HepG2 (cell line): ENCODE data around the gene ANKIB1. TPM values are rescaled to one million over a fixed set of nuclear protein-coding genes. Genes with fewer than 3 reads are reported as not detected.
A peak's percentile ranks its signal among the peaks of the same experiment; 100 is the strongest.

Source experiments
- ATAC-seq: fragments of 200-7000 bp; cut with Tn5 transposase; 3 replicates; pipeline ENCODE4 v1.9.1; 2020; ENCODE audit warnings: mild to moderate bottlenecking, moderate library complexity
- BruUV-seq: library from RNA; stranded (reverse); fragments of 400-500 nt; replicated peaks from 2 replicates; lab custom pipeline; 2021; lab: Mats Ljungman, UMichigan
- CTCF ChIA-PET: fragments of 300-600 bp; formaldehyde crosslinking; extraction: SDS; loops from one replicate; lab custom pipeline; 2021; ENCODE audit warnings: low total read pairs, inconsistent platforms, low intra/inter-chr PET ratio; lab: Yijun Ruan, JAX
- POLR2A ChIA-PET: fragments of 350-600 bp; sonication (Branson Sonifier 250); formaldehyde crosslinking; loops from one replicate; lab custom pipeline; 2020; ENCODE audit warnings: antibody characterized with exemption, inconsistent platforms; lab: Yijun Ruan, JAX
- DNase-seq: peaks from one replicate; pipeline ENCODE4 v3.0.0-alpha.2; 2015; ENCODE audit warnings: low spot score
- FAIRE-seq: peaks from 3 replicates; lab custom pipeline; 2011; peaks lifted over from hg19 to GRCh38; lab: Jason Lieb, UNC
- H2AFZ ChIP-seq: one replicate; pipeline ENCODE4 v1.6.1; 2011; ENCODE audit warnings: low read length, inconsistent platforms
- H3K27ac ChIP-seq: fragments of 300-600 bp; 3 replicates; pipeline ENCODE4 v1.8.0; 2011; ENCODE audit warnings: mixed run types, mild to moderate bottlenecking, mixed read lengths, low read length, inconsistent platforms; ENCODE audit not compliant: insufficient read depth; ENCODE audit errors: extremely low read length
- H3K27me3 ChIP-seq, 2 experiments: fragments of 200-600 bp in 1 of 2; 2 replicates in 1 of 2; 3 replicates in 1 of 2; pipeline versions ENCODE4 v1.6.0 to v1.8.0; 2011; ENCODE audit warnings: low read length in 2 of 2, mild to moderate bottlenecking in 2 of 2, moderate library complexity in 2 of 2, inconsistent platforms in 1 of 2; ENCODE audit not compliant: insufficient read depth in 2 of 2, control insufficient read depth in 1 of 2
- H3K36me3 ChIP-seq, 2 experiments: fragments of 200-600 bp in 1 of 2; replicated peaks in 1 of 2; 2 replicates in 1 of 2; 3 replicates in 1 of 2; pipeline versions ENCODE4 v1.5.1 to v1.8.0; 2011; ENCODE audit warnings: low read length in 2 of 2, inconsistent platforms in 1 of 2; ENCODE audit not compliant: insufficient read depth in 2 of 2, control insufficient read depth in 1 of 2
- H3K4me1 ChIP-seq: 2 replicates; pipeline ENCODE4 v1.5.1; 2012; ENCODE audit warnings: low read length, inconsistent platforms; ENCODE audit not compliant: insufficient read depth
- H3K4me2 ChIP-seq: 2 replicates; pipeline ENCODE4 v1.6.0; 2011; ENCODE audit warnings: low read depth, low read length, inconsistent platforms
- H3K4me3 ChIP-seq, 3 experiments: fragments of 200-600 bp in 1 of 3; sonication (generic), shearing (Covaris generic) in 1 of 3; replicated peaks in 1 of 3; 2 replicates each; pipeline ENCODE4 v1.5.1; 2011 to 2016; ENCODE audit warnings: low read length in 3 of 3, inconsistent platforms in 2 of 3, low read depth in 2 of 3, mild to moderate bottlenecking in 2 of 3, control low read depth in 1 of 3, mixed read lengths in 1 of 3; ENCODE audit not compliant: insufficient read depth in 1 of 3
- H3K79me2 ChIP-seq: one replicate; pipeline ENCODE4 v1.6.1; 2011; ENCODE audit warnings: low read length, inconsistent platforms; ENCODE audit not compliant: insufficient read depth
- H3K9ac ChIP-seq: 2 replicates; pipeline ENCODE4 v1.6.0; 2011; ENCODE audit warnings: mild to moderate bottlenecking, low read depth, low read length, inconsistent platforms; ENCODE audit not compliant: insufficient read depth
- H3K9me3 ChIP-seq: 2 replicates; pipeline ENCODE4 v1.5.1; 2012; ENCODE audit warnings: mild to moderate bottlenecking, low read length
- H4K20me1 ChIP-seq: 2 replicates; pipeline ENCODE4 v1.6.0; 2011; ENCODE audit warnings: inconsistent platforms, mild to moderate bottlenecking, low read length, moderate library complexity; ENCODE audit not compliant: insufficient read depth
- ATF7 ChIP-seq, 2 experiments: fragments of 450-650 bp in 1 of 2; sonication (generic) in 1 of 2; formaldehyde crosslinking in 1 of 2; IDR thresholded peaks; 2 replicates each; pipeline versions ENCODE4 v1.4.0 to v1.6.1; 2016 to 2020; ENCODE audit warnings: antibody characterized with exemption in 1 of 2, mild to moderate bottlenecking in 1 of 2, missing genetic modification reagents in 1 of 2
- BHLHE40 ChIP-seq: IDR thresholded peaks from 2 replicates; pipeline ENCODE4 v1.6.1; 2011; ENCODE audit warnings: low read length, improper control_type of control experiment
- HNF4G ChIP-seq, 2 experiments: sonication (generic) in 1 of 2; formaldehyde crosslinking in 1 of 2; IDR thresholded peaks; 2 replicates each; pipeline versions ENCODE4 v1.4.0 to v1.6.1; 2011 to 2020; ENCODE audit warnings: borderline replicate concordance in 2 of 2, low read depth in 2 of 2, mild to moderate bottlenecking in 2 of 2, low read length in 1 of 2, missing genetic modification reagents in 1 of 2, moderate library complexity in 1 of 2
- NBN ChIP-seq: fragments of 450-650 bp; conservative IDR thresholded peaks from 2 replicates; pipeline ENCODE4 v1.6.1; 2017
- NPAS2 ChIP-seq: sonication (generic); formaldehyde crosslinking; IDR thresholded peaks from 2 replicates; pipeline ENCODE4 v1.8.0; 2022; ENCODE audit warnings: mild to moderate bottlenecking, missing genetic modification reagents, borderline replicate concordance
- PITX1 ChIP-seq: sonication (generic); formaldehyde crosslinking; IDR thresholded peaks from 2 replicates; pipeline ENCODE4 v1.5.1; 2020; ENCODE audit warnings: mild to moderate bottlenecking, missing genetic modification reagents
- RARG ChIP-seq: sonication (generic); formaldehyde crosslinking; IDR thresholded peaks from 2 replicates; pipeline ENCODE4 v1.4.0; 2020; ENCODE audit warnings: low read depth, mild to moderate bottlenecking, missing genetic modification reagents
- RBAK ChIP-seq: sonication (generic); formaldehyde crosslinking; IDR thresholded peaks from 2 replicates; pipeline ENCODE4 v1.5.1; 2020; ENCODE audit warnings: mild to moderate bottlenecking, missing genetic modification reagents
- SCMH1 ChIP-seq: sonication (generic); formaldehyde crosslinking; IDR thresholded peaks from 2 replicates; pipeline ENCODE4 v1.9.0; 2021; ENCODE audit warnings: missing genetic modification reagents, mild to moderate bottlenecking, borderline replicate concordance
- SMARCE1 ChIP-seq: fragments of 450-650 bp; IDR thresholded peaks from 2 replicates; pipeline ENCODE4 v1.6.1; 2017; ENCODE audit warnings: borderline replicate concordance
- TOPORS ChIP-seq: sonication (generic); formaldehyde crosslinking; IDR thresholded peaks from 2 replicates; pipeline ENCODE4 v1.8.0; 2023; ENCODE audit warnings: mild to moderate bottlenecking, missing genetic modification reagents
- ZNF224 ChIP-seq: sonication (generic); formaldehyde crosslinking; IDR thresholded peaks from 2 replicates; pipeline ENCODE4 v1.5.0; 2020; ENCODE audit warnings: mild to moderate bottlenecking, missing genetic modification reagents
- ZNF33B ChIP-seq: sonication (generic); formaldehyde crosslinking; IDR thresholded peaks from 2 replicates; pipeline ENCODE4 v1.5.1; 2020; ENCODE audit warnings: mild to moderate bottlenecking, missing genetic modification reagents
- ZNF841 ChIP-seq: sonication (generic); formaldehyde crosslinking; IDR thresholded peaks from 2 replicates; pipeline ENCODE4 v1.8.1; 2023; ENCODE audit warnings: missing genetic modification reagents, borderline replicate concordance
- ZZZ3 ChIP-seq: sonication (generic); formaldehyde crosslinking; IDR thresholded peaks from 2 replicates; pipeline ENCODE4 v1.4.0; 2020; ENCODE audit warnings: missing genetic modification reagents, mild to moderate bottlenecking, borderline replicate concordance
- WGBS: methylation state at CpG from one replicate; pipeline ENCODE4 v1.1.6; 2017; ENCODE audit warnings: low lambda C conversion rate; 5-methylcytosine and 5-hydroxymethylcytosine counted together
- in situ Hi-C: cut with HindIII; loops from 2 replicates; pipeline ENCODE4 v1.10.0; 2017; ENCODE audit warnings: low pct_unique_long_range_greater_than_20kb; ENCODE audit not compliant: extremely low pct_ligation_motif_present
- intact Hi-C: fragments of 100-400 bp; cut with micrococcal nuclease; formaldehyde crosslinking; loops from one replicate; pipeline ENCODE4 v1.10.0; 2022; ENCODE audit not compliant: unreplicated experiment
- polyA plus RNA-seq, 8 experiments: library from polyadenylated mRNA; depleted of rRNA in 3 of 8; stranded (reverse) in 7 of 8; unstranded in 1 of 8; fragments of >200 nt; fragmentation: Illumina TruSeq in 4 of 8; extraction: Trizol in 4 of 8; gene quantifications; 2 replicates each; pipeline versions ENCODE4 v1.2.1 to v1.2.3, GENCODE V29; 2011 to 2016; ENCODE audit warnings: low read depth in 4 of 8, missing spikeins in 1 of 8, mixed read lengths in 1 of 8; ENCODE audit not compliant: insufficient read depth in 1 of 8
- total RNA-seq, 5 experiments: library from RNA; depleted of rRNA; stranded (reverse); fragments of >200 nt; fragmentation: Illumina TruSeq; extraction: Trizol; gene quantifications; 2 replicates each; pipeline ENCODE4 v1.2.3, GENCODE V29; 2016; ENCODE audit warnings: low read depth in 1 of 5

Gene ANKIB1
- total and polyA plus RNA-seq, 2 of the 13 experiments (the other 11 are each of a cell fraction or from before 2014, with no cell fraction given): 28.7 to 29.6 TPM

- TF ChIP-seq ZNF841 (CRISPR knock-in tag): no peak
Measured at GRCh38 chr7:92289321-92289720, 43.5 kb downstream of the ANKIB1 start (continued).

- POLR2A ChIA-PET: no interaction called here
- Histone ChIP-seq H3K4me2 (no peak overlapping the region), H3K27ac (no peak overlapping the region), H3K36me3 (peaks cover 0 to 9% of the 10 kb centered on the region in 2 experiments; a peak in 1 of 5 replicates), H3K27me3 (no peaks in the 10 kb centered on the region; a peak in 1 of 5 replicates), H4K20me1 (no peaks in the 10 kb centered on the region), H3K9ac (no peak overlapping the region), H2AFZ (no peak overlapping the region), H3K4me3 (no peak overlapping the region), H3K4me1 (peaks cover 11% of the 10 kb centered on the region), H3K9me3 (no peaks in the 10 kb centered on the region), H3K79me2 (peaks cover 7% of the 10 kb centered on the region)
- in situ Hi-C loops: no loop called here
- ATAC-seq: no peak
- DNase-seq: no peak
- BruUV-seq: no TSS peak
- 95% methylated on average over 3 of the region's 3 CpGs for WGBS
- FAIRE-seq: no peak
- CTCF ChIA-PET: no interaction called here
- intact Hi-C loops: loop anchor here (1.0 kb wide), 1 partner anchor 48 kb away; the partner anchor contains the start of genes ANKIB1 and KRIT1
- TF ChIP-seq SMARCE1: no peak
- no peak for TF ChIP-seq HNF4G (IDR thresholded peaks at IDR 0.05; ENCODE audit: borderline replicate concordance, low read depth, low read length)
- TF ChIP-seq HNF4G (CRISPR knock-in tag; IDR thresholded peaks at IDR 0.05; ENCODE audit: borderline replicate concordance, low read depth): no peak
- 0 out of 2 replicates have a peak, but pooled peaks have one; percentile 4 for TF ChIP-seq ATF7 (IDR thresholded peaks at IDR 0.05)
- no peak for TF ChIP-seq ATF7 (CRISPR knock-in tag; IDR thresholded peaks at IDR 0.05)
Measured at GRCh38 chr7:92292981-92293380, 47.2 kb downstream of the ANKIB1 start.

- WGBS: 85% methylated on average over 2 of the region's 2 CpGs
- ATAC-seq (no peak), DNase-seq (no peak), FAIRE-seq (no peak)
- no TSS peak for BruUV-seq
- in situ Hi-C loops (no loop called here), intact Hi-C loops (loop anchor here (1.0 kb wide), 1 partner anchor 49 kb away; the partner anchor contains the start of genes ANKIB1 and KRIT1)
- H3K4me3 ChIP-seq: no peak overlapping the region
- no peak overlapping the region for H3K9ac ChIP-seq
- CTCF ChIA-PET: no interaction called here
- H3K27me3 ChIP-seq: no peaks in the 10 kb centered on the region; a peak in 1 of 5 replicates
- H4K20me1 ChIP-seq: no peaks in the 10 kb centered on the region
- no peak for TF ChIP-seq ZNF224
- no peak for TF ChIP-seq NPAS2 (CRISPR knock-in tag)
- TF ChIP-seq RARG (CRISPR knock-in tag): no peak
- no peak for TF ChIP-seq SCMH1 (CRISPR knock-in tag)
- no peak for TF ChIP-seq NBN
- no peak for TF ChIP-seq BHLHE40
- TF ChIP-seq PITX1: no peak
- TF ChIP-seq TOPORS (CRISPR knock-in tag): no peak
- TF ChIP-seq ZNF33B: no peak
- TF ChIP-seq RBAK: no peak
- no peak for TF ChIP-seq ZZZ3
- H3K27ac ChIP-seq: no peak overlapping the region
- H3K79me2 ChIP-seq: peaks cover 6% of the 10 kb centered on the region
- peaks cover 0 to 9% of the 10 kb centered on the region in 2 experiments; a peak in 1 of 5 replicates for H3K36me3 ChIP-seq
- no peaks in the 10 kb centered on the region for H3K9me3 ChIP-seq
- POLR2A ChIA-PET: no interaction called here
- no peak overlapping the region for H3K4me2 ChIP-seq
- no peak overlapping the region for H2AFZ ChIP-seq
- H3K4me1 ChIP-seq: peaks cover 11% of the 10 kb centered on the region
Measured at GRCh38 chr7:92293896-92294590, 48.3 kb downstream of the ANKIB1 start.
